Ramos (cell line): Measurements from ENCODE around the gene RAB19.
"Not testable (repeated sequence)": the region's sequence is repeated elsewhere in the genome, so short reads cannot be mapped to it uniquely, and the experiment has no call there.

Experiments
- in situ Hi-C: fragments of 300-500 bp; cut with MboI; formaldehyde crosslinking; loops from one replicate; pipeline ENCODE4 v1.14.3; 2022; ENCODE audit warnings: low sequenced_read_pairs; ENCODE audit not compliant: unreplicated experiment

The RAB19 gene

DNA sequence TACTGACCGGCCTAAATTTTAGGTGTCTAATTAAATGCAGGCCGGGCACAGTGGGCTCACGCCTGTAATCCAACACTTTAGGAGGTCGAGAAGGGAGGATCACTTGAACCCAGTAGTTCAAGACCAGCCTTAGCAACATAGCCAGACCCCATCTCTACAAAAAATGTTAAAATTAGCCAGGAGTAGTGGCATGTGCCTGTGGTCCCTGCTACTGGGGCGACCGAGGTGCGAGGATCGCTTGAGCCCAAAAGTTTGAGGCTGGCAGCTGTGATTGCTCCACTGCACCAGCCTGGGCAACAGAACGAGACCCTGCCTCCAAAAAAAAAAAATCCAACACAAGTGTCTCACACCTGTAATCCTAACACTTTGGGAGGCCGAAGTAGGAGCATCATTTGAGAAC is 5.0 kb upstream of the RAB19 start:
- in situ Hi-C loops: no loop called here

DNA sequence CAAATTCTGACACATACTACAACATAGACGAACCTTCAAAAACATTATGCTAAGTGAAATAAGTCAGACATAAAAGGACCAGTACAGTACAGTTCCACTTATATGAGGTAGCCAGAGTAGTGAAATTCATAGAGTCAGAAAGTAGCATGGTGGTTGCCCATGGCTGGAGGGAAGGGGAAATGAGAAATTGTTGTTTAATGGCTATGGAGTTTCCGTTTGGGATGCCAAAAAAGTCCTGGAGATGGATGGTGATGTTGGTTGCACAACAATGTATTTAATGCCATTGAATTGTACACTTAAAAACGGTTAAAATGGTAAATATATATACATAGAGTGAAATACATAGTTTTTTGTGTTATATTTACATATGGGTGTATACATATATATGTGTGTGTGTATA is 3.5 kb upstream of the RAB19 start:
- in situ Hi-C loops: no loop called here

- in situ Hi-C loops: no loop called here
Measured at GRCh38 chr7:140402178-140402835, 1.6 kb upstream of the RAB19 start.

DNA sequence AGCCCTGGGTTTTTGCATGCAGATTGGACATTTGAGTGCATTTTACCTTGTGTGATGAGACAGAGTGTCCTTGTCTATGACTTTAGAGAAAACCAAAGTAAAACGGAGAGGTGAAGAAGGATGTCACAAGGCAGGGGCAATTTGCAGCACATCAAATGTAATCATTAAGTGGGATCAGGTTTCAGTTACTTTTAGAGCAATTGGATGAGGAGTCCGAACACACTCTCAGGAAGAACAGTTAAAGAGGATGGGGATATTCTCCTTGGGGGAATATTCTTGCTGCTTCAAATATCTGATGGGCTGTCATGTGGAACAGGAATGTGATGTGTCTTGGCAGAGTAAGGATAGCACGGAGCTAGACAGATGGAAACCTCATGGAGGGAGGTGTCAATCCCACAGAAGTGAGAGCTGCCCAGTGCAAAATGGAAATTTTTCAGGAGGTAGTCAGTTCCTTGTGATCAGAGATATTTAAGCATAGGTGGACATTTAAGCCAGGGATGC is 757 bp downstream of the RAB19 start:
- in situ Hi-C loops: no loop called here

DNA sequence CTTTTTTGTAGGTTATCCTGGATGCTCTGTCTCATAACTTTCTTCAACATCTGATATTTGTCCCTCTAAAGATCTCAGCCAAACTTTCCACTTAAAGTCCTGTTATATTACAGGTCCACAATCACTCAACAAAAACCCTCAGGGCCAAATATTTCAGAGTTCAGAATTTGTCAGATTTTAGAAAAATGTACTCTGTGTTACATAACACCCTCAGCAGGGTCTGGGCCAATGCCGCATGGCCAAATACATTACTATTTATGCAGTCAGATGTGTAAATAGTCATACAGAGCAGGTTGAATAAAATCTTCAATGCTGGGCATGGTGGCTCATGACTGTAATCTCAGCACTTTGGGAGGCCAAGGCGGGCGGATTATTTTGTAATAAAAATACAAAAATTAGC is 11.5 kb downstream of the RAB19 start:
- in situ Hi-C loops: no loop called here

DNA sequence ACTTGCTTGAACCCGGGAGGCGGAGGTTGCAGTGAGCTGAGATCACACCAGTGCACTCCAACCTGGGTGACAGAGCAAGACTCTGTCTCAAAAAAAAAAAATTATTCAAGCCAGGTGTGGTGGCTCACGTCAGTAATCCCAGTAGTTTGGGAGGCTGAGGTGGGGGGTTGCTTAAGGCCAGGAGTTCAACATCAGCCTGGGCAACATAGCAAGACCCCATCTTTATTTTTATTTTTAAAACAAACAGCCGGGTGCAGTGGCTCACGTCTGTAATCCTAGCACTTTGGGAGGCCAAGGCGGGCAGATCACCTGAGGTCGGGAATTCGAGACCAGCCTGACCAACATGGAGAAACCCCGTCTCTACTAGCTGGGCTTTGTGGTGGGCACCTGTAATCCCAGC is 12.0 kb downstream of the RAB19 start:
- in situ Hi-C loops: not testable (repeated sequence)

GRCh38 chr7:140416560-140416959 is 12.7 kb downstream of the RAB19 start:
- in situ Hi-C loops: no loop called here

GRCh38 chr7:140417456-140418155 is 13.7 kb downstream of the RAB19 start:
- in situ Hi-C loops: no loop called here

GRCh38 chr7:140418156-140418472 is 14.3 kb downstream of the RAB19 start:
- in situ Hi-C loops: not testable (repeated sequence)

DNA sequence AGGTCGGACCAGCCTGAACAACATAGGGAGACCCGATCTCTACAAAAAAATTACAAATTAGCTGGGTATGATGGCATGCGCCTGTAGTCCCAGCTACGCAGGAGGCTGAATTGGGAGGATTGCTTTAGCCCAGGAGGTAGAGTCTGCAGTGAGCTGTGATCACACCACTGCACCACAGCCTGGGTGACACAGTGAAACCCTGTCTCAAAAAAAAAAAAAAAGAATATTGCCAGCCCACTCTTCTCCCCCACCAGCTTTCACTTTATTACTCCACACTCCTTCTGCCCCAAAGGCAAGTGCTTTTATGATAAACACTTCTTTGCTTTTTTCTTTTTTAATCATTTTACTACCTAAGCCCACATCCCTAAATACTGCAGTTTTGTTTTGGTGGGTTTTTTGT is 14.8 kb downstream of the RAB19 start:
- in situ Hi-C loops: no loop called here

- in situ Hi-C loops: no loop called here
Measured at GRCh38 chr7:140421521-140421920, 17.7 kb downstream of the RAB19 start.

GRCh38 chr7:140423501-140423900 is 19.6 kb downstream of the RAB19 start:
- in situ Hi-C loops: no loop called here

- in situ Hi-C loops: no loop called here
Measured at GRCh38 chr7:140425718-140426117, 21.9 kb downstream of the RAB19 start.

- in situ Hi-C loops: no loop called here
Measured at GRCh38 chr7:140426130-140426529, 22.3 kb downstream of the RAB19 start.

- in situ Hi-C loops: no loop called here
Measured at GRCh38 chr7:140433396-140433795, 29.5 kb downstream of the RAB19 start.

DNA sequence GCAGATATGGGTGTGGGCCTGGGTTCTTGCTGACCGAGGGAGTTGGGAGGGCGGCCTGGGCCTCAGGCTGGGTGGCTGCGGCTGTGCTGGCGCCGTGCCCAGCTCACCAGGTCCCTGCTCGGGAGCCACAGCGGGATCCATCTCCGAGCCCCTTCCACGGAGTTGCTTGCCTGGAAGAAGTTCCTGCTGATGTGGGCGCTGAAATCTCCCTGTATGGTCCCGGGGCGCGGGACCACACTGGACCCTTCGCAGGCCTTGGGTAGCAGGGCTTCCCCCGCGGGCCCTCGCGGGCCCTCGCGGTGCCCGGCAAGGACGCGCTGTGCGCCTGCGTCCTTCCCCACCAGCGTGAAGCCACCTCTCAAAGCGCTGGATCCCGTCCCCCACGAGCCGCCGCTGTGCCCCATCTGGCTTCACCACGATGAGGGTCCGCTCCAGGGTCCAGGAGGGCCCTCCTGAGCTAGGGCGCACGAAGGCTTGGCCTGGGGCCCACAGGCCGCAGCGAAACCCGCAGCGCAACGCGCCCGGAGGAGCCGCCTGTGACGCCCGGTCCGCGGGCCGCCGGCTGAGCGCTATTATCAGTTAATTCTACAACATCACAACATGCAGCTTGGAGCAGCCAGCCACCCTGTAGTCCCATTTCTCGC is 31.5 kb downstream of the RAB19 start:
- in situ Hi-C loops: no loop called here

GRCh38 chr7:140439359-140439758 is 35.5 kb downstream of the RAB19 start:
- in situ Hi-C loops: no loop called here

- in situ Hi-C loops: no loop called here
Measured at GRCh38 chr7:140440593-140440992, 36.7 kb downstream of the RAB19 start.

DNA sequence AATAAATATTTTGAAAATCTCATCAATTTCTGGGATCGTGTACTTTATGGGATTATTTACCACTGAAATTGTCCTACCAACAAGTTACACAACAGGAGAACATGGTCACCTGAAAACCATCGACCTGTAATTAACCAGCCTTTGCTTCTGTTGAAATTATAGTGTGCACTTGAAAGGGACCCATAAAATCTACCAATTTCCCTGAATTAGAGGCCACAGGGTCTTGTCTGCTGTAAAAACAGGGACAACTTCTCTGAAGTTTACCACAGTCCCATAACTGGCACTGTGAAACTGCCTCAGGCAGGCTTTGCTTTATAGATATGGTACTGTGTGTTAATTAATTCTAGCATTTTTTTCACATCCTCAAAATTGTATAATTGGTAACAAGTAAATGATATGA is 37.7 kb downstream of the RAB19 start:
- in situ Hi-C loops: no loop called here

GRCh38 chr7:140446467-140446866 is 42.6 kb downstream of the RAB19 start:
- in situ Hi-C loops: no loop called here

GRCh38 chr7:140447841-140448240 is 44.0 kb downstream of the RAB19 start:
- in situ Hi-C loops: no loop called here
